Neural progenitor cell (in vitro differentiated cells): Measurements from ENCODE around the gene SRRM5. TPM values are rescaled to one million over a fixed set of nuclear protein-coding genes. Genes with fewer than 3 reads are reported as not detected.

ENCODE experiments used
- DNase-seq: peaks from one replicate; pipeline ENCODE4 v3.0.0-alpha.2; 2016; ENCODE audit warnings: low spot score
- H2AFZ ChIP-seq: fragments of 200-600 bp; sonication (generic); replicated peaks from 2 replicates; pipeline ENCODE4 v1.6.1; 2016; ENCODE audit warnings: antibody characterized with exemption
- H3F3A ChIP-seq: fragments of 200-600 bp; sonication (generic); 2 replicates; pipeline ENCODE4 v1.6.1; 2016; ENCODE audit warnings: antibody characterized with exemption, low read depth
- H3K27ac ChIP-seq: fragments of 200-600 bp; sonication (generic); 2 replicates; pipeline ENCODE4 v1.5.1; 2016; ENCODE audit warnings: mild to moderate bottlenecking
- H3K27me3 ChIP-seq: fragments of 200-600 bp; sonication (generic); 2 replicates; pipeline ENCODE4 v1.6.1; 2016; ENCODE audit warnings: mild to moderate bottlenecking, moderate library complexity
- H3K36me3 ChIP-seq: fragments of 200-600 bp; sonication (generic); 2 replicates; pipeline ENCODE4 v1.5.1; 2016
- H3K4me1 ChIP-seq: fragments of 200-600 bp; sonication (generic); 2 replicates; pipeline ENCODE4 v1.6.1; 2016; ENCODE audit warnings: mixed run types
- H3K4me2 ChIP-seq: fragments of 200-600 bp; sonication (generic); 2 replicates; pipeline ENCODE4 v1.6.1; 2016
- H3K4me3 ChIP-seq: fragments of 200-600 bp; sonication (generic); 2 replicates; pipeline ENCODE4 v1.5.1; 2016
- H3K79me2 ChIP-seq: fragments of 200-600 bp; sonication (generic); 2 replicates; pipeline ENCODE4 v1.6.1; 2016; ENCODE audit warnings: low read depth
- H3K9ac ChIP-seq: fragments of 200-600 bp; sonication (generic); 2 replicates; pipeline ENCODE4 v1.6.1; 2016
- H3K9me3 ChIP-seq: fragments of 200-600 bp; sonication (generic); 2 replicates; pipeline ENCODE4 v1.5.1; 2016; ENCODE audit warnings: low read depth
- H4K20me1 ChIP-seq: fragments of 200-600 bp; sonication (generic); 2 replicates; pipeline ENCODE4 v1.6.1; 2016; ENCODE audit warnings: low read depth
- H3K27ac Mint-ChIP-seq: 3 replicates; pipeline ENCODE4 v1.8.0; 2021; ENCODE audit warnings: mixed read lengths
- H3K27me3 Mint-ChIP-seq: 2 replicates; pipeline ENCODE4 v1.8.0; 2022; ENCODE audit warnings: low read depth, mild to moderate bottlenecking, inconsistent platforms, moderate library complexity, mixed read lengths; ENCODE audit not compliant: insufficient read depth
- H3K36me3 Mint-ChIP-seq: 3 replicates; pipeline ENCODE4 v1.8.0; 2021; ENCODE audit warnings: mixed read lengths
- H3K4me1 Mint-ChIP-seq: 3 replicates; pipeline ENCODE4 v1.8.0; 2021; ENCODE audit warnings: mixed read lengths
- H3K4me3 Mint-ChIP-seq: 3 replicates; pipeline ENCODE4 v1.8.0; 2021; ENCODE audit warnings: mild to moderate bottlenecking, moderate library complexity, mixed read lengths
- H3K9me3 Mint-ChIP-seq: 3 replicates; pipeline ENCODE4 v1.8.0; 2020; ENCODE audit warnings: mixed read lengths
- CTCF ChIP-seq: fragments of 200-600 bp; sonication (generic); IDR thresholded peaks from 2 replicates; pipeline ENCODE4 v1.5.1; 2017; ENCODE audit warnings: antibody characterized with exemption, mild to moderate bottlenecking
- EZH2 ChIP-seq: fragments of 200-600 bp; sonication (generic); IDR thresholded peaks from 2 replicates; pipeline ENCODE4 v1.6.1; 2017; ENCODE audit warnings: antibody characterized with exemption, mild to moderate bottlenecking, moderate library complexity
- EZH2phosphoT487 ChIP-seq: fragments of 200-600 bp; sonication (generic); IDR thresholded peaks from 2 replicates; pipeline ENCODE4 v1.6.1; 2017; ENCODE audit warnings: antibody characterized with exemption
- total RNA-seq: library from RNA; depleted of rRNA; stranded (reverse); fragments of >200 nt; gene quantifications from 2 replicates; pipeline ENCODE4 v1.2.3, GENCODE V29; 2015; ENCODE audit warnings: low replicate concordance

Gene SRRM5
- total RNA-seq, 1 donor from 2014 or later = not detected

GRCh38 chr19:43581467-43581866 is 30.4 kb upstream of the SRRM5 start:
- Mint-ChIP-seq H3K4me3 (no peak overlapping the region), H3K27me3 (peaks cover 2% of the 10 kb centered on the region), H3K9me3 (peaks cover 2% of the 10 kb centered on the region), H3K36me3 (peaks cover 13% of the 10 kb centered on the region), H3K4me1 (peaks cover 28% of the 10 kb centered on the region), H3K27ac (no peak overlapping the region)
- peaks cover 6% of the 10 kb centered on the region for H3K4me1 ChIP-seq
- no peak overlapping the region for H3K9ac ChIP-seq
- H2AFZ ChIP-seq = no peak overlapping the region
- no peak for DNase-seq
- no peak overlapping the region for H3K27ac ChIP-seq
- H3K9me3 ChIP-seq = no peaks in the 10 kb centered on the region
- no peaks in the 10 kb centered on the region for H3K36me3 ChIP-seq
- H4K20me1 ChIP-seq = no peaks in the 10 kb centered on the region
- no peak for TF ChIP-seq EZH2phosphoT487
- TF ChIP-seq CTCF = no peak
- TF ChIP-seq EZH2 = no peak
- H3K4me2 ChIP-seq = peak overlapping the region; percentile 81
- H3F3A ChIP-seq = peaks cover 12% of the 10 kb centered on the region
- H3K79me2 ChIP-seq = peaks cover 18% of the 10 kb centered on the region
- H3K4me3 ChIP-seq = peak overlapping the region; percentile 69
- no peaks in the 10 kb centered on the region for H3K27me3 ChIP-seq

GRCh38 chr19:43582495-43582894 is 29.4 kb upstream of the SRRM5 start:
- Histone ChIP-seq H3K9me3 (no peaks in the 10 kb centered on the region), H3K27ac (no peak overlapping the region), H3K27me3 (no peaks in the 10 kb centered on the region), H2AFZ (no peak overlapping the region), H4K20me1 (no peaks in the 10 kb centered on the region), H3K79me2 (peaks cover 18% of the 10 kb centered on the region), H3K4me1 (peaks cover 6% of the 10 kb centered on the region), H3K36me3 (no peaks in the 10 kb centered on the region), H3K4me3 (no peak overlapping the region), H3K4me2 (no peak overlapping the region), H3K9ac (no peak overlapping the region), H3F3A (peaks cover 11% of the 10 kb centered on the region)
- TF ChIP-seq EZH2phosphoT487 = no peak
- no peak for TF ChIP-seq CTCF
- TF ChIP-seq EZH2 = no peak
- Mint-ChIP-seq H3K4me3 (no peak overlapping the region), H3K9me3 (peaks cover 2% of the 10 kb centered on the region), H3K36me3 (peaks cover 17% of the 10 kb centered on the region), H3K27me3 (peaks cover 4% of the 10 kb centered on the region), H3K4me1 (peaks cover 23% of the 10 kb centered on the region), H3K27ac (no peak overlapping the region)
- no peak for DNase-seq

DNA sequence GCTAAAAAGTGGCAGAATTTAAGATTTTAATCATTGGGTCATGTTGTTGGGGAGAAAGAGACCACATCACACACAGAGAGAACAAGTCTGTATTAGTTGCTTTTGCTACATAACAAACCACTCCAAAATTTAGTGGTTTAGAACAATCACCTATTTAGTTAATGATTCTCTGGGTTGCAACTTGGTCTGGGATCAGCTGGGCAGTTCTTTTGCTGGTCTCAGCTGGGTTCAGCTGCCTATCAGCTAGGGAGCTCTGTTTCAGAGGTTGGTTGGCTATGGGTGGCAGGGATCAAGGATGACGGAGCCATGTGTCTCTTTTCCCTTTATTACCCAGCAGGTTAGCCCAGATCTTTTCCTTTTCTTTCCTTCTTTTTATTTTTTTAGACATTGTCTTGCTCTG is 27.4 kb upstream of the SRRM5 start:
- H3F3A ChIP-seq = peaks cover 11% of the 10 kb centered on the region
- H3K27ac Mint-ChIP-seq = peak overlapping the region; percentile 84
- TF ChIP-seq EZH2 = no peak
- no peak for TF ChIP-seq EZH2phosphoT487
- TF ChIP-seq CTCF = no peak
- H3K27ac ChIP-seq = no peak overlapping the region
- H3K4me3 Mint-ChIP-seq = no peak overlapping the region
- H3K27me3 Mint-ChIP-seq = peaks cover 4% of the 10 kb centered on the region
- no peak overlapping the region for H3K4me2 ChIP-seq
- H4K20me1 ChIP-seq = no peaks in the 10 kb centered on the region
- H3K27me3 ChIP-seq = no peaks in the 10 kb centered on the region
- no peak for DNase-seq
- no peak overlapping the region for H3K4me3 ChIP-seq
- no peak overlapping the region for H2AFZ ChIP-seq
- peaks cover 7% of the 10 kb centered on the region for H3K79me2 ChIP-seq
- no peaks in the 10 kb centered on the region for H3K9me3 Mint-ChIP-seq
- H3K36me3 Mint-ChIP-seq = peaks cover 14% of the 10 kb centered on the region
- peaks cover 6% of the 10 kb centered on the region for H3K4me1 ChIP-seq
- H3K4me1 Mint-ChIP-seq = peaks cover 16% of the 10 kb centered on the region
- H3K9me3 ChIP-seq = no peaks in the 10 kb centered on the region
- H3K9ac ChIP-seq = no peak overlapping the region
- no peaks in the 10 kb centered on the region for H3K36me3 ChIP-seq
